GM21390 (cell line): ENCODE results near the gene SERPINA6.
"Not testable (repeated sequence)": the region's sequence is repeated elsewhere in the genome, so short reads cannot be mapped to it uniquely, and the experiment has no call there.

Source experiments
- ATAC-seq: cut with Tn5 transposase; IDR thresholded peaks from one replicate; pipeline ENCODE4 v1.9.1; 2021; ENCODE audit not compliant: unreplicated experiment

The SERPINA6 gene

GRCh38 chr14:94354638-94355185, 31.6 kb upstream of the SERPINA6 start:
- no peak for ATAC-seq

DNA sequence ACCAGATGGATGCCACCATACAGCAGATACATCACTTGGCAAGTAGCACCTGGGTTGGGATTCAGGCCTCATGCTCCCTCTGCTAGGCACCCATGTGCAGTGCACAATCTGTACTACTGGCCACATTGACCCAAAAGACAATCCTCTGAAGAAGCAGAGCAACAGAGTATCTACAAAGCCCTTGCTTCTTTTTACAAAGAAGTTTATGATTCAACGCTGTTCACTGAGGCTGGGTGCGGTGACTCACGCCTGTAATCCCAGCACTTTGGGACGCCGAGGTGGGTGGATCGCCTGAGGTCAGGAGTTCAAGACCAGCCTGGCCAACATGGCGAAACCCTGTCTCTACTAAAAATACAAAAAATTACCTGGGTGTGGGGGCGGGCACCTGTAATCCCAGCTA, 31.1 kb upstream of the SERPINA6 start:
- not testable (repeated sequence) for ATAC-seq

- ATAC-seq: no peak
These were observed 26.1 kb upstream of the SERPINA6 start for GRCh38 chr14:94349276-94349675.

DNA sequence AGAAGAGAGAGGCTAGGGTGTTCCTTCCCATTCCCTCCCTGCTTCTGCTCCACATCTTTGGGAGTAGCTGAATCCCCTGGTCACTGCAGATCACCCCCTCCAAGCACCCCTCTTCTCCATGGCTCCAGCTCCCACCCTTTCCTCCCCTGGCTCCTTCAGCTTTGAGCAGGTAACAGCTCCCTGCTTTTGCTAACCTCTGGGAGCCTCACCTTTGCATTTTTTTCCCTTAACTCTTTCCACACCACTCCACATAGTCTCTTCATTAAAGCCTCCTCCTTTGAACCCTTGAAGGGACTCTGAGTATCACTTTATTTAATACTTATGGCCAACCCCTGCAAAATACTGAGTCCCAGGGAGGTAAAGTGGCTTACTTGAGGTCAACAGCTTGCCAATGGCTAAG, 25.7 kb upstream of the SERPINA6 start:
- ATAC-seq: no peak

DNA sequence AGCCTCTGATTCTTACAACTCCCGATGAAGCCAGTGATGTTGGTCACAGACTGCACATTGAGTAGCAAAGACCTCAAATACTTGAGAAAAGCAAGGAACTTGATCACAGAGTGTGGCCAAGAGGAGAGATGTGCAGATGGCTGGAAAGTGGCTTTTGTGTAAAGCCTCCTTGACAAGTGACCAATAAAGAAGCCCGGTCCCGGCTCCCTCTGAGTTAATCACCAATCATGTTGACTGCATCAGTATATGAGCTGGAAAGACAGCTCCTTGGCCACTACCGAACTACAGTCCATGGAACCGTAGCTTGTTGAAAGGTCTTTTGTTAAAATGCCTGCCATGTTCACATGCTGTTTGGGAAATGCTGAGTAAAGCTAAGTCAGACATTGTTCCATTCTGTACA, 23.7 kb upstream of the SERPINA6 start:
- ATAC-seq: no peak

- ATAC-seq: peak; percentile 60
These were observed 23.1 kb upstream of the SERPINA6 start for GRCh38 chr14:94346065-94346786.

DNA sequence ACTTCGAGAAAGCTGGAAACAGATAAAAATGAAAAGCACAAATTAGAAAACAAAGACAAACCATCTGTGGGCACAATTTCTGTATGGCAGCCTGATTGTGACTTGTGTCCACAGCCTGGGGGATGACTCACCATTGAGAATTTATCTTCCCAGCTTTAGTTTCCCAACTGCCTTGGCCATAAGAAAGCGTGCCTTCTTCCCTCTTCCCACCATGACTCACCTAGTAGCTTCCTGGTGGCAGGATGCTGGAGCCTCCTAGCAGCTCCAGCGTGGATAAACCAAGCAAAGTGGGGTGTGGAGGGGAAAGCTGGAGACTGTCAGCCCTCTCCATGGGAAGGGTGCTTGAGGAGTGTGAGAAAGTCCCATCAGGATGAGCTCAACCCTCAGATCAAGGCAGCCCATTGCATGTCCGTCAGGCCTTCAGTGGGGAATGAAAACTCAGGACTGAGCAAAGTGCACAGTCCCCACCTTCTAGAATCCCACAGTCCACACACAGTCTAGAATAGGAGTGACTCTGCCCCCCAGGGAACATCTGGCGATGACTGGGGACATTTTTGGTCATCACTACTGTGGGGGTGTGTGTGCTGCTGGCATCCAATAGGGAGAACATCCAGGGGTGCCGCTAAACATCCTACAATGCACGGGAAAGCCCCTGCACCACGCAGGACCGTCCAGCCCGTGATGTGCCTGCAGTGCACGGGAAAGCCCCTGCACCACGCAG, 22.4 kb upstream of the SERPINA6 start:
- ATAC-seq: no peak

GRCh38 chr14:94344389-94344788, 21.3 kb upstream of the SERPINA6 start:
- ATAC-seq: no peak

DNA sequence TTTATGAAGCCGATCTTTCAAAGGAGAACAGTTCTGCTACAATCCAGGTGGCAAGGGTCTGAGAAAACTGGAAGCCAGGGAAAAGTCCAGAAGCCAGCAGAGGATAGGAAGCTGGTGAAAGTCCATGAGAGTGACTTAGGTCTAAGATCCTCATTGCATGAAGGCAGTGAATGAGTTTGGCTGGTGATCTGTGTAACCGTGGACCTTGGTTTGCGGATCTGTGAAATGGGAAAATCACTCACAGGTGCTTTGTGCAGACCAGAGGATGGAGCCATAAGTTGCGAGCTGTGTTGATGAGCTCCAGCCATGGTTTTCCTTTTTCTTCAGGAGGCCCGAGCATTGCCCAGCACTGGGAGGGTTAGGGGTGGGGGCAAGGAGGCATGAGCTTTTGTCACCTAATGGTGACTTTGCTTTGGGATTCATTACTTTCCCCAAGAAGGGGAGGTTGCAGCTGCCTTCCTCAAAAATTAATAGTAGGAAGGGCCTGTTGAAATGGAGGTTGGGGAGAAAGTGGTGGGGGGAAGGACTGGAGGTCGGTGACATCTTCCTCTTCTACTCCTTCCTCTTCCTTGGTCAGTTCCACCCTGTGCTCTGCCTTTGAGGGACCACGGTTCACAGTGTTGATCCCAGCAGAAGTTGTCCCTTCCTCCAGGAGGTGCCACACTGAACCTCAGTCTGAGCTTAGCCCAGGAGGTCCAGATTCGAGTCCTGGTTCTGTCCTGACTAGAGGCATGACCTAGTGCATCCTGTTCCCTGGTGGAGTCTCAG, 20.3 kb upstream of the SERPINA6 start:
- no peak for ATAC-seq

GRCh38 chr14:94342334-94342934, 19.3 kb upstream of the SERPINA6 start:
- ATAC-seq: no peak

- ATAC-seq: no peak
These were observed 18.7 kb upstream of the SERPINA6 start for GRCh38 chr14:94341656-94342333.

- ATAC-seq: no peak
These were observed 17.4 kb upstream of the SERPINA6 start for GRCh38 chr14:94340533-94340932.

DNA sequence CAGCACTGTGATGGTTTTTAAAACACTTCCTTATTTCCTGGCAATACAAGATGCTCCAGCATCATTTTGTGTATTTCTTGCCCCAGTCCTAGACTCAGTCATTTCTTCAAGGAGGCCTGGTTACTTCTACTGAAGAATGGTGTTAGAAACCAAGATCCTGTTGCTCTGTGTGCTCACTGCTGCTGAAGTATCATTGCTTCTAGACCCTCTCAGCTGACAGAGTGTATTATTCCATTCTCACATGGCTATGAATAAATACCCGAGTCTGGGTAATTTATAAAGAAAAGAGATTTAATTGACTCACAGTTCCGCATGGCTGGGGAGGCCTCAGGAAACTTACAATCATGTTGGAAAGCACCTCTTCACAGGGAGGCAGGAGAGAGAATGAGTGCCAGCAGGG, 14.9 kb upstream of the SERPINA6 start:
- no peak for ATAC-seq

DNA sequence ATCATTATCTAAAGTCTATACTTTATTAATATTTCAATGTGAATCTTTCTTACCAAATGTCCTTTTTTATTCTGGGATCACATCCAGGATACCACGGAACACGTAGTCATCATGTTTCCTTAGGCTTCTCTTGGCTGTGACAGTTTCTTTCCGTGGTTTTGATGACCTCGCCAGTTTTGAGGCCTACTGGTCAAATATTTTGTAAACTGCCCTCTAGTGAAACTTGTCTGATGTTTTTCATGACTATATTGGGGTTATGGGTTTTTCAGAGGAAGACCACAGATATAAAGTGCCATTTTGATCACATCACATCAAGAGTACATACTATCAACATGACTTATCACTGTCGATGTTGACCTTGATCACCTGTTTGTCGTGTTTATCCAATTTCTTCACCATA, 14.1 kb upstream of the SERPINA6 start:
- ATAC-seq: no peak

GRCh38 chr14:94334872-94335271, 11.7 kb upstream of the SERPINA6 start:
- ATAC-seq: no peak

DNA sequence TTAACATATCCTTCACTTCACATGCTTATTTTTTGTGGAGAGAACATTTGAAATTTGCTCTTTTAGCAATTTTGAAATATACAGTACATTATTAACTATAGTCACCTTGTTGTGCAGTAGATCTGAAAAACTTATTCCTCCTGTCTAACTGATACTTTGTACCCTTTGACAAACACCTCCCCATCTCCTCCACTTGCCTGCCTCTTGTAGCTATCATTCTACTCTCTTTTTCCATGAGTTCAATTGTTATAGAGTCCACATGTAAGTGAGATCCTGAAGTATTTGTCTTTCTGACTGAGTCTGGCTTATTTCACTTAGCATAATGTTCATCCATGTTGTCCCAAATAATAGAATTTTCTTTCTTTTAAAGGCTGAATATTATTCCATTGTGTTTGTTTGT, 9.5 kb upstream of the SERPINA6 start:
- ATAC-seq: no peak

GRCh38 chr14:94332063-94332583, 9.0 kb upstream of the SERPINA6 start:
- ATAC-seq: no peak

GRCh38 chr14:94331462-94331861, 8.3 kb upstream of the SERPINA6 start:
- ATAC-seq: no peak

GRCh38 chr14:94330857-94331256, 7.7 kb upstream of the SERPINA6 start:
- ATAC-seq: no peak

- ATAC-seq: no peak
These were observed 7.3 kb upstream of the SERPINA6 start for GRCh38 chr14:94330432-94330831.
